ENCODE results near the gene AAGAB.
"Not testable (repeated sequence)": the region's sequence is repeated elsewhere in the genome, so short reads cannot be mapped to it uniquely, and the experiment has no call there.

The AAGAB gene

DNA sequence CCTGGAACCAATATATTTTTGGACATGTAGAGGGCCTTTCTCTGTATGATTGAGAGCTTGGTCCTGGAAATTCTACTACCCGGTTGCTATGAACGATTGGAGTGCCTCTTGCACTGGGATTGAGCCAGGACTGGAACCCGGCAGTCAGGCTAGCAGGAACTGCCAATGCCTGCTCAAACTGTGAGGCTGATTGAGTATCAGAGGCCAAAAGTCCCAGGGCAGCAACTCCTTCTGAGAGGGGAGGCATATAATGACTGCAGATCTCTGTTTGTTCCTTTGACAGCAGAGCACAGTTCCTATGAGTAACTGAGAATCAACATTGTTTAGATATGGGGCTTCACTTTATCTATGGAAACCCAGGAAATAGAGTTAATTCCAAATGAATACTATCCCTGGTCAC, 13.0 kb upstream of the AAGAB start:
- H3K9me3 Mint-ChIP-seq: no peaks in the 10 kb centered on the region
- H3K4me3 Mint-ChIP-seq: no peak overlapping the region
- no peaks in the 10 kb centered on the region for H3K27me3 Mint-ChIP-seq
- H3K27ac Mint-ChIP-seq: no peak overlapping the region
- no peaks in the 10 kb centered on the region for H3K36me3 Mint-ChIP-seq (ENCODE audit: low read depth)
- DNase-seq: no peak
- peaks cover 3% of the 10 kb centered on the region for H3K4me1 Mint-ChIP-seq (ENCODE audit: low read depth)

- no peaks in the 10 kb centered on the region for H3K9me3 Mint-ChIP-seq
- H3K4me1 Mint-ChIP-seq (ENCODE audit: low read depth): peaks cover 3% of the 10 kb centered on the region
- DNase-seq: no peak
- no peaks in the 10 kb centered on the region for H3K27me3 Mint-ChIP-seq
- no peak overlapping the region for H3K4me3 Mint-ChIP-seq
- no peak overlapping the region for H3K27ac Mint-ChIP-seq
- H3K36me3 Mint-ChIP-seq (ENCODE audit: low read depth): no peaks in the 10 kb centered on the region
Measured at GRCh38 chr15:67266870-67267269, 12.4 kb upstream of the AAGAB start.

DNA sequence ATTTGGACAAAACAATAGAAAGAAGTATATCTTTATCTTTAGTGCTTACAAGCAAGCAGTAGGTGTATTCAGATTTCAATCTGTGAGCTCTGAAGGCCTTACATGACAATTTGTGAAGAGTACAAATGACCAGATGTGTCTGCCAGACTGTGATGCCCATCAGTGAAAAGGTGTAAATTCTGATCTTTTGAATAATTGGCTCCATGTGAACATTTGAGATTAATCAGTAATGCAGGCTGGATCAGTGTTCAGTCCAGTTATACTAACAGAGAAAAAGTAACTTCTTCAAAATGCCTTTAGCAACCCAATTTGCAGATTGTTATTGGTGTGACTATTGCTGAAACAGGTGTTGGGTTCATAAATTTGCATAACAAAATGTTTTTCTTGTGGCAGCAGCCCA, 5.3 kb upstream of the AAGAB start:
- Mint-ChIP-seq H3K4me1 (ENCODE audit: low read depth) (peaks cover 10% of the 10 kb centered on the region), H3K9me3 (no peaks in the 10 kb centered on the region), H3K27ac (no peak overlapping the region), H3K27me3 (peaks cover 3% of the 10 kb centered on the region), H3K36me3 (ENCODE audit: low read depth) (peaks cover 3% of the 10 kb centered on the region), H3K4me3 (no peak overlapping the region)
- no peak for DNase-seq

- H3K27ac Mint-ChIP-seq: no peak overlapping the region
- peaks cover 6% of the 10 kb centered on the region for H3K36me3 Mint-ChIP-seq (ENCODE audit: low read depth)
- H3K4me3 Mint-ChIP-seq: no peak overlapping the region
- H3K4me1 Mint-ChIP-seq (ENCODE audit: low read depth): peaks cover 12% of the 10 kb centered on the region
- no peaks in the 10 kb centered on the region for H3K9me3 Mint-ChIP-seq
- H3K27me3 Mint-ChIP-seq: peaks cover 3% of the 10 kb centered on the region
- DNase-seq: no peak
Measured at GRCh38 chr15:67259379-67259778, 4.9 kb upstream of the AAGAB start.

- H3K4me1 Mint-ChIP-seq (ENCODE audit: low read depth): peaks cover 12% of the 10 kb centered on the region
- H3K36me3 Mint-ChIP-seq (ENCODE audit: low read depth): peaks cover 15% of the 10 kb centered on the region
- H3K4me3 Mint-ChIP-seq, H3K9me3 Mint-ChIP-seq, H3K27me3 Mint-ChIP-seq, H3K27ac Mint-ChIP-seq, DNase-seq: not testable (repeated sequence)
Measured at GRCh38 chr15:67258412-67258811, 4.0 kb upstream of the AAGAB start.

GRCh38 chr15:67256051-67256450, 1.6 kb upstream of the AAGAB start:
- Mint-ChIP-seq H3K4me1 (ENCODE audit: low read depth) (peaks cover 32% of the 10 kb centered on the region), H3K27me3 (peaks cover 3% of the 10 kb centered on the region), H3K4me3 (peak overlapping the region; percentile 94), H3K27ac (no peak overlapping the region), H3K36me3 (ENCODE audit: low read depth) (peaks cover 33% of the 10 kb centered on the region), H3K9me3 (no peaks in the 10 kb centered on the region)
- no peak for DNase-seq

DNA sequence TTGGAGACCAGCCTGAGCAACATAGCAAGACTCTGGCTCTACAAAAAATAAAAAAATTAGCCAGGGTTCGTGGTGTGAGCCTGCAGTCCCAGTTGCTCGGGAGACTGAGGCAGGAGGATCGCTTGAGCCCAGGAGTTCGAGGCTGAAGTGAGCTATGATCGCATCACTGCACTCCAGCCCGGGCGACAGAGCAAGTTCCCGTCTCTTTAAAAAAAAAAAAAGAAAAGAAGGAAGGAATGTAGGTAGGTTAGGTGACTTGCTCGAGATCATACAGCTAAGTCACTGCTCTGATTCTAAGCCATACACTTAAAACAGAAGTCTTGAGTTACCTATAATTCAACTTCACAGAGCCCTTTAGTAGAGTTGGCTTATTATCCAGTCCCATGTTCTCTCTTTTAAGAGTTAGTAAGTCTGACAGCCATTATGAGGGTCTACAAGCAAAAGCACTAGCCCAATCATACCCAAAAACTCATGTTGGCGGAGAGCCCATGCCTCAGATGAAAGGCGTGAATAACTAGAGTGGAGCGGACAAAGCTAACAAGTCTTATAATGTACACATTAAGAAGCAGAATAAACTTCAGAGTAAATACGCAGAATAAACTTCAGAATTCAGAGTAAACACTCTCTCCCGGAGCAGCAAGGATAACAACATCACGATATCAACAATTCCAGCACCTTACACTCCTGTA, 768 bp downstream of the AAGAB start:
- H3K4me1 Mint-ChIP-seq (ENCODE audit: low read depth): peaks cover 46% of the 10 kb centered on the region
- peaks cover 47% of the 10 kb centered on the region for H3K36me3 Mint-ChIP-seq (ENCODE audit: low read depth)

DNA sequence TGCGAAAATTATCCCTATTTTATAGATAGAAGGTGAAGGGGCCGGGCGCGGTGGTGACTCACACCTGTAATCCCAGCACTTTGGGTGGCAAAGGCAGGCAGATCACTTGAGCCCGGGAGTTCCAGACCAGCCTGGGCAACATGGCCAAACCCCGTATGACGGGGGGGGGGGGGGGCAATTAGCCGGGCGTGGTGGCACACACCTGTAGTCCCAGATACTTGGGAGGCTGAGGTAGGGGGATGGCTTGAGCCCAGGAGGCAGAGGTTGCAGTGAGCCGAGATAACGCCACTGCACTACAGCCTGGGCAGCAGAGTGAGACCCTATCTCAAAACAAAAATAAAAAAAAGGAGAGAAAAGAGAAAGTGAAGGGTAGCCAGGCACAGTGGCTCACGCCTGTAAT, 1.4 kb downstream of the AAGAB start:
- H3K36me3 Mint-ChIP-seq (ENCODE audit: low read depth): peaks cover 51% of the 10 kb centered on the region
- H3K9me3 Mint-ChIP-seq: no peaks in the 10 kb centered on the region
- peaks cover 3% of the 10 kb centered on the region for H3K27me3 Mint-ChIP-seq
- DNase-seq: no peak
- peaks cover 52% of the 10 kb centered on the region for H3K4me1 Mint-ChIP-seq (ENCODE audit: low read depth)
- H3K27ac Mint-ChIP-seq: peak overlapping the region; percentile 98
- H3K4me3 Mint-ChIP-seq: peak overlapping the region; percentile 94

More for the DNA sequence above, 768 bp downstream of the AAGAB start:
- no peaks in the 10 kb centered on the region for H3K9me3 Mint-ChIP-seq
- peaks cover 3% of the 10 kb centered on the region for H3K27me3 Mint-ChIP-seq
- no peak for DNase-seq
- peak overlapping the region; percentile 94 for H3K4me3 Mint-ChIP-seq
- H3K27ac Mint-ChIP-seq: peak overlapping the region; percentile 98

DNA sequence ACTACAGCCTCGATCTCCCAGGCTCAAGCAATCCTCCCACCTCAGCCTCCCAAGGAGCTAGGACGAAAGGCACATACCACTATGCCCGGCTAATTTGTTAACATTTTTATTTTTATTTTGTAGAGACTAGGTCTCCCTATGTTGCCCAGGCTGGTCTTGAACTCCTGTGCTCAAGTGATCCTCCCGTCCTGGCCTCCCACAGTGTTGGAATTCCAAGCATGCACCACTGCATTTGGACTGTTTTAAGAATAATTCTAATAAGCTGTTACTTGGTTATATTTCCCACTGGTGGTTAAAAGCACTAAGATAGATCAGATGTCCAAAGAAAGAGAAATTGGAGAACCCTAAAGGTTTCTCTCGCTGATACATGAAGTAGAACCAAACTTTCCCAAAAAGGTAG, 3.1 kb downstream of the AAGAB start:
- peaks cover 4% of the 10 kb centered on the region for H3K9me3 Mint-ChIP-seq

DNA sequence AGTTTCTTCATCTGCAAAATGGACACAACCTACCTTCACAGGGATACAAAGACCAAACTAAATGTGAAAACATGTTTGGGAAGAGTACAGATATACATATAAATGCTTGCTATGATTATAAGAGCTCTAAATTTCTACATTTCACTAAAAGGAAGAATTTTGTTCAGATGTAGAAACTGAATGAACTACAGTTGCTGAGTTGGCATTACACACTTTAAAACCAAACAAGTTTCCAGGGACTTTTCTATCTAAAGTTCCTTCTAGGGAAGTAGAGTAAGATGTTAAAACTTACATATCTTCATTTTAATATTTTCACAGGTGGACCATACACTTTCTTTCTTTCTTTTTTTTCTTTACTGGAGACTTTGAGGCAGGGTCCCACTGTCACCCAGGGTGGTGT, 4.6 kb downstream of the AAGAB start:
- no peaks in the 10 kb centered on the region for H3K27me3 Mint-ChIP-seq
- no peak for DNase-seq
- no peak overlapping the region for H3K4me3 Mint-ChIP-seq
- peaks cover 70% of the 10 kb centered on the region for H3K4me1 Mint-ChIP-seq (ENCODE audit: low read depth)
- H3K27ac Mint-ChIP-seq: peak overlapping the region; percentile 44
- H3K9me3 Mint-ChIP-seq: peaks cover 4% of the 10 kb centered on the region
- H3K36me3 Mint-ChIP-seq (ENCODE audit: low read depth): peaks cover 81% of the 10 kb centered on the region

More for the DNA sequence above, 3.1 kb downstream of the AAGAB start:
- Mint-ChIP-seq H3K4me3 (no peak overlapping the region), H3K4me1 (ENCODE audit: low read depth) (peaks cover 68% of the 10 kb centered on the region), H3K36me3 (ENCODE audit: low read depth) (peaks cover 68% of the 10 kb centered on the region), H3K27me3 (peaks cover 3% of the 10 kb centered on the region), H3K27ac (no peak overlapping the region)
- DNase-seq: no peak

- Mint-ChIP-seq H3K27me3 (no peaks in the 10 kb centered on the region), H3K4me3 (peak overlapping the region; percentile 4), H3K9me3 (peaks cover 4% of the 10 kb centered on the region), H3K36me3 (ENCODE audit: low read depth) (peaks cover 76% of the 10 kb centered on the region), H3K4me1 (ENCODE audit: low read depth) (peaks cover 74% of the 10 kb centered on the region), H3K27ac (peak overlapping the region; percentile 84)
- DNase-seq: no peak
Measured at GRCh38 chr15:67248011-67248505, 6.4 kb downstream of the AAGAB start.

- Mint-ChIP-seq H3K36me3 (ENCODE audit: low read depth) (peaks cover 73% of the 10 kb centered on the region), H3K4me1 (ENCODE audit: low read depth) (peaks cover 74% of the 10 kb centered on the region)
- H3K4me3 Mint-ChIP-seq, H3K27ac Mint-ChIP-seq, DNase-seq, H3K27me3 Mint-ChIP-seq, H3K9me3 Mint-ChIP-seq: not testable (repeated sequence)
Measured at GRCh38 chr15:67246606-67247005, 7.9 kb downstream of the AAGAB start.

DNA sequence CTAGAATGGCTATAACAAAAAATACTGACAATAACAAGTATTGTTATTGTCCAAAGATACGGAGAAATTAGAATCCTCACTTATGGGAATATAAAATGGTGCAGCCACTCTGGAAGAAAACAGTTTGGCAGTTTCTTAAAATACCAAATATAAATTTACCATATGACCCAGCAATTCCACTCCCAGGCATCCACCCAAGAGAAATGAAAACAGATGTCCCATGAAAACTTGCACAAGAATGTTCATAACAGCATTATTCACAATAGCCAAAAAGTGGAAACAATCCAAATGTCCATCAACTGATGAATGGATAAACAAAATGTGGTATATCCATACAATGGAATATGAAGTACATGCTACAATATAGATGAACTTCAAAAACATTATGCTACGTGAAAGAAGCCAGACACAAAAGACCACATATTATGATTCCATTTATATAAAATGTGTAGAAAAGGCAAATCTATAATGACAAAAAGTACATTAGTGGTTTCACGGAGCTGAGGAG, 9.4 kb downstream of the AAGAB start:
- Mint-ChIP-seq H3K27me3 (no peaks in the 10 kb centered on the region), H3K36me3 (ENCODE audit: low read depth) (peaks cover 64% of the 10 kb centered on the region), H3K9me3 (peaks cover 4% of the 10 kb centered on the region), H3K4me3 (no peak overlapping the region), H3K27ac (no peak overlapping the region), H3K4me1 (ENCODE audit: low read depth) (peaks cover 78% of the 10 kb centered on the region)
- DNase-seq: no peak

DNA sequence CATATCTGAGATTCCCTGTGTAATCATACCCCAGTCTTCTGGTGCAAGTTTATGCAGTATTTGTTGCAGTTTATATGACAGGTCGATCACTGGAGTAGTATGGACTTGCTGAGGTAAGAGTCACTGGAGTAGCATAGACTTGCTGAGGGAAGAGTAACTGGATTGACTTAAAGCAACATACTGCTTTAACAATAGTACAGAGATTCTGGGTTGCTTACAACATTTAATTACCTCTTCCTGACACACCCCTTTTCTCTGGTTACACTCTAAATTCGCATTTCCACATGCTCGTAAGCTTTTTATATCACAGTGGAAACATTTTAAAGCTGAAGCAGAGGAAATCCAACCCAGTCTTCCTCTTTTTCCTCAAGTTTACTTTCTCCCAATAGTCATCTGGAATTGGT, 11.8 kb downstream of the AAGAB start:
- H3K4me1 Mint-ChIP-seq (ENCODE audit: low read depth): peaks cover 77% of the 10 kb centered on the region
- DNase-seq: no peak
- peaks cover 4% of the 10 kb centered on the region for H3K9me3 Mint-ChIP-seq
- H3K27ac Mint-ChIP-seq: peak overlapping the region; percentile 63
- no peak overlapping the region for H3K4me3 Mint-ChIP-seq
- peaks cover 52% of the 10 kb centered on the region for H3K36me3 Mint-ChIP-seq (ENCODE audit: low read depth)
- H3K27me3 Mint-ChIP-seq: no peaks in the 10 kb centered on the region

- DNase-seq: peak; percentile 50
- Mint-ChIP-seq H3K36me3 (ENCODE audit: low read depth) (peaks cover 44% of the 10 kb centered on the region), H3K9me3 (no peaks in the 10 kb centered on the region), H3K4me3 (peak overlapping the region; percentile 40), H3K27me3 (no peaks in the 10 kb centered on the region), H3K27ac (peak overlapping the region; percentile 91), H3K4me1 (ENCODE audit: low read depth) (peaks cover 68% of the 10 kb centered on the region)
Measured at GRCh38 chr15:67241132-67241855, 13.2 kb downstream of the AAGAB start.

Data from activated T-cell treated with anti-CD3 and anti-CD28 coated beads, Interleukin-2, amount 50 U/mL, for 24 hours (primary cell).